ENCODE data around the gene NGEF.

The NGEF gene

GRCh38 chr2:233005096-233005495, 8.0 kb downstream of the NGEF start:
- TF ChIP-seq POLR2A (IDR thresholded peaks at IDR 0.05; ENCODE audit: low read length) (no peak), GATA1 (IDR thresholded peaks at IDR 0.05; ENCODE audit: low read depth, low read length) (no peak)
- DNase-seq, result no peak

- TF ChIP-seq POLR2A (IDR thresholded peaks at IDR 0.05; ENCODE audit: low read length) (no peak), GATA1 (IDR thresholded peaks at IDR 0.05; ENCODE audit: low read depth, low read length) (no peak)
- no peak for DNase-seq
Measured at GRCh38 chr2:233003658-233004555, 9.1 kb downstream of the NGEF start.

- TF ChIP-seq POLR2A (IDR thresholded peaks at IDR 0.05; ENCODE audit: low read length) (no peak), GATA1 (IDR thresholded peaks at IDR 0.05; ENCODE audit: low read depth, low read length) (no peak)
- no peak for DNase-seq
Measured at GRCh38 chr2:233002829-233003657, 10.0 kb downstream of the NGEF start.

- no peak for DNase-seq
- no peak for TF ChIP-seq GATA1 (IDR thresholded peaks at IDR 0.05; ENCODE audit: low read depth, low read length)
- no peak for TF ChIP-seq POLR2A (IDR thresholded peaks at IDR 0.05; ENCODE audit: low read length)
Measured at GRCh38 chr2:233000886-233001750, 11.9 kb downstream of the NGEF start.

GRCh38 chr2:232999354-232999753, 13.7 kb downstream of the NGEF start:
- no peak for DNase-seq
- no peak for TF ChIP-seq GATA1 (IDR thresholded peaks at IDR 0.05; ENCODE audit: low read depth, low read length)
- TF ChIP-seq POLR2A (IDR thresholded peaks at IDR 0.05; ENCODE audit: low read length), result no peak

GRCh38 chr2:232998666-232998985, 14.4 kb downstream of the NGEF start:
- DNase-seq, result no peak
- no peak for TF ChIP-seq GATA1 (IDR thresholded peaks at IDR 0.05; ENCODE audit: low read depth, low read length)

- TF ChIP-seq GATA1 (IDR thresholded peaks at IDR 0.05; ENCODE audit: low read depth, low read length), result no peak
- TF ChIP-seq POLR2A (IDR thresholded peaks at IDR 0.05; ENCODE audit: low read length), result no peak
- DNase-seq, result no peak
Measured at GRCh38 chr2:232997749-232998665, 15.0 kb downstream of the NGEF start.

- DNase-seq, result no peak
- TF ChIP-seq GATA1 (IDR thresholded peaks at IDR 0.05; ENCODE audit: low read depth, low read length) (no peak), POLR2A (IDR thresholded peaks at IDR 0.05; ENCODE audit: low read length) (no peak)
Measured at GRCh38 chr2:232994446-232994845, 18.6 kb downstream of the NGEF start.

- DNase-seq, result no peak
- TF ChIP-seq POLR2A (IDR thresholded peaks at IDR 0.05; ENCODE audit: low read length) (no peak), GATA1 (IDR thresholded peaks at IDR 0.05; ENCODE audit: low read depth, low read length) (no peak)
Measured at GRCh38 chr2:232993231-232993821, 19.7 kb downstream of the NGEF start.

- no peak for DNase-seq
- no peak for TF ChIP-seq GATA1 (IDR thresholded peaks at IDR 0.05; ENCODE audit: low read depth, low read length)
- TF ChIP-seq POLR2A (IDR thresholded peaks at IDR 0.05; ENCODE audit: low read length), result no peak
Measured at GRCh38 chr2:232986155-232986554, 26.9 kb downstream of the NGEF start.

GRCh38 chr2:232984451-232985207, 28.4 kb downstream of the NGEF start:
- no peak for DNase-seq
- no peak for TF ChIP-seq POLR2A (IDR thresholded peaks at IDR 0.05; ENCODE audit: low read length)
- TF ChIP-seq GATA1 (IDR thresholded peaks at IDR 0.05; ENCODE audit: low read depth, low read length), result no peak

GRCh38 chr2:232983669-232984140, 29.4 kb downstream of the NGEF start:
- DNase-seq, result no peak
- TF ChIP-seq POLR2A (IDR thresholded peaks at IDR 0.05; ENCODE audit: low read length) (no peak), GATA1 (IDR thresholded peaks at IDR 0.05; ENCODE audit: low read depth, low read length) (no peak)

Measured in erythroblast (primary cell).